GM12801 (cell line): Measurements from ENCODE around the gene TMEM107.

ENCODE experiments used
- TF ChIP-seq, protein P1 (sequence below): IDR thresholded peaks from one replicate; pipeline ENCODE4 v1.5.1; 2011; ENCODE audit warnings: control low read depth; ENCODE audit not compliant: insufficient read length; ENCODE audit errors: extremely low read depth

TMEM107 gene

DNA sequence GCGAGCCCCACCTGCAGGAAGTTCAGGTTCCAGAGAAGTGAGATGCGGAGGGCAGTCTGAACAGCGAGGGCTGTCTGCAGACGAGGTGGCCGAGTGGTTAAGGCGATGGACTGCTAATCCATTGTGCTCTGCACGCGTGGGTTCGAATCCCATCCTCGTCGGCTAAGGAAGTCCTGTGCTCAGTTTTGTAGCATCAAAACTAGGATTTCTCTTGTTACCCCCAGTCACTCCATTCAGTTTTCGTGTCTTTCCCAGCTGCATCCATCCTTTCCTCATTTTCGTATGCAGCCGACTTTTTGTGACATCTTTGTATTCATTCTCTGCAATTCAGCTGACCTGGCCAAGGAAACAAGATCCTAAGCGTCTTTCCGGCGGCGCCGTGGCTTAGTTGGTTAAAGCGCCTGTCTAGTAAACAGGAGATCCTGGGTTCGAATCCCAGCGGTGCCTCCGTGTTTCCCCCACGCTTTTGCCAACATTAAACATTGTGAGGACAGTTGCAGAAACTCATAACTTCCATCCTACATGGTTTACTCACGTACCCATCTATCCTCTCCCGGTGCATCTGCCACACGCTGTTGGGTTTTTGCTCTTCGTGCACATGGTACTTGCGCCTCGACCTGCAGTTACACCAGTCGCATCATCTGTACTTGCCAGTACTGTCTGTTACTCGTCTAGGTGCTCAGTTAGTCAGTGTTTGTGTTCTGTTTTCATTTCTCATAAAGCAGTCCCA lies 10.8 kb upstream of the TMEM107 start:
- TF ChIP-seq, protein P1, sequence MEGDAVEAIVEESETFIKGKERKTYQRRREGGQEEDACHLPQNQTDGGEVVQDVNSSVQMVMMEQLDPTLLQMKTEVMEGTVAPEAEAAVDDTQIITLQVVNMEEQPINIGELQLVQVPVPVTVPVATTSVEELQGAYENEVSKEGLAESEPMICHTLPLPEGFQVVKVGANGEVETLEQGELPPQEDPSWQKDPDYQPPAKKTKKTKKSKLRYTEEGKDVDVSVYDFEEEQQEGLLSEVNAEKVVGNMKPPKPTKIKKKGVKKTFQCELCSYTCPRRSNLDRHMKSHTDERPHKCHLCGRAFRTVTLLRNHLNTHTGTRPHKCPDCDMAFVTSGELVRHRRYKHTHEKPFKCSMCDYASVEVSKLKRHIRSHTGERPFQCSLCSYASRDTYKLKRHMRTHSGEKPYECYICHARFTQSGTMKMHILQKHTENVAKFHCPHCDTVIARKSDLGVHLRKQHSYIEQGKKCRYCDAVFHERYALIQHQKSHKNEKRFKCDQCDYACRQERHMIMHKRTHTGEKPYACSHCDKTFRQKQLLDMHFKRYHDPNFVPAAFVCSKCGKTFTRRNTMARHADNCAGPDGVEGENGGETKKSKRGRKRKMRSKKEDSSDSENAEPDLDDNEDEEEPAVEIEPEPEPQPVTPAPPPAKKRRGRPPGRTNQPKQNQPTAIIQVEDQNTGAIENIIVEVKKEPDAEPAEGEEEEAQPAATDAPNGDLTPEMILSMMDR = no peak

DNA sequence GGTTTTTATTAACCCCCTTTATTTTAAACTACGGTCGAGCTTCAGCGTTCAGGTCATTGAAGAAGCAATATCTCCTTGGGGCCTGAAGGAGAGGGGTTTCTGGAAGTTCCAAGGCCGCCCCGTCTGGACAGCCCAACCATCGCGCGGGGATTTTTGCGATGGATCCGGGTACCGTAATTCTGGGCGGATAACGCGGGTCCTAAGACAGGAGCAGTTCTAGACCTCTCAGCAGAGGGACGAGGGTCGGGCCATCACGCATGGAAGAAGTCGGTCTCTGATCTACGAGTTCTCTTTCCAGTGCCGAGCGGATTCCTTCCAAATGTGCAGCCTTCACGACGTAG lies 10.2 kb upstream of the TMEM107 start:
- TF ChIP-seq, protein P1 = no peak

- TF ChIP-seq, protein P1 = no peak
Observed at GRCh38 chr17:8185582-8186445, 9.6 kb upstream of the TMEM107 start.

DNA sequence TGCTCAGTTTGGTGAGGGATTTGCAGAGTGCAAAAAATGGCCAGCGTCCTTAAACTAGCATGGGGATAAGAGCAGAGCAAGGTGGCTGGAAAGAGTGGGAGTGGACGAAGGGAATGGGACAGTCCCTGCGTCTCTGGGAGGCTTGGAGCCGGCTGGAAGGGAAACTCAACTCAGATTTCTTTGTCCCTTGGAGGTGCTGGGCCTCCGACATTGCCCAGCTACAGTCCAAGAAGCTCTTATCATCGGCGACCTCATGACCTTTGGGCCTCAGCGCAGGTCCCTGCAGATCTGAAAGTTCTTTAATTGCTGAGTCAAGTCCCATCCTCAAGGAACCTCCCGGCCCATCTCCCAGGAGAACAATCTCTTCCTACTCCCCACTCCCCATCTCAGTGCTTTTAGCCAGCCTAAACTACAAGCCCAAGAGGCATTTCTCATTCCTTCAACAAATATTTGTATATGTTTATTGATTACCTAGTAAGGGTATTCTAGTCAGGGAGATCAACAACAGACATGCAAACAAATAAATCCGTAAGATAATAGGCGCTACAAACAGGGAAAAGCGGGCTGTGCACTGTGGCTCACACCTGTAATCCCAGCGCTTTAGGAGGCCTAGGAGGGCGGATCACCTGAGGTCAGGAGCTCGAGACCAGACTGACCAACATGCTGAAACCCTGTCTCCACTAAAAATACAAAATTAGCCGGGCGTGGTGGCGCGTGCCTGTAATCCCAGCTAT lies 985 bp upstream of the TMEM107 start:
- TF ChIP-seq, protein P1 = no peak

DNA sequence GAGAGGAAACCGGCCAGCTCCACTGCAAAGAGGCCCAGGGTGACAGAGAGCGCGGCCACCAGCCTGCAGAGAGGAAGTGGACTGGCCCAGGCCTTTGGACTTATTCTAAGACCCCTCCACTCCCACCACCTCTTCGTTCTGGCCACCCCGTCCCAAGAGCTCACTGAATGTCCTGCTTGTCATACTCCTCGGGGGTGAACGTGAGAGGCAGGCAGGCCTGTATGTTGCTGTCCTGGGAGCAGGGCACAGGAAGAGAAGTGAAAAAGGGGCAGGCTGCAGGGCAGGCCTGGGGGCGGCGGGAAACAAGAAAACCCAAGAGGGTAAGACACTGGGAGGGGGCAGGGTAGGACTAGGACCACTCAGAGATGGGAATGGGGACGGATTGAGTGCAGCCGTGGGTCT lies 384 bp downstream of the TMEM107 start:
- TF ChIP-seq, protein P1 = no peak

DNA sequence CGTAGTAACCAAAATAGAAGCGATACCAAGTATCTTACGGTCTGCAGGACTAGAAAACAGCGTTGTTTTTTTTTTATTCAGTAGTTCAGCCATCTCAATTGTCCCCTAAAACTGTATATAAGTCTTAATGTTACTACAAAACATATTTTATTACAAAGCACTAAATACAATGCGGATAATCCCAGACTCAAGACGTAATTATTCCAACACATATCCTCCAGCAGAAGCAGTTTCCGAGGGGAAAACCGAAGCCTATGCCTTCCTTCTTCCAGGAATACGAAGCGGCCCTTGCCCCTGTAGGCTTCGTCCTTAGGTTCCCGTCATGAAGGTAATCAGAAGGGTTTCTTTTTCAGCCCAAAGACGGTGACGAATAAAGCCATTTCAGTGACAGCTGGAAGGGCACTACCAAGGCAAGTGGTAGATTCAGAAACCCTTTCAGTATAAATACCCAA lies 2.3 kb downstream of the TMEM107 start:
- TF ChIP-seq, protein P1 = no peak
